MM.1S (cell line): Measurements from ENCODE around the gene HYDIN.

ENCODE experiments used
- DNase-seq: peaks from one replicate; pipeline ENCODE4 v3.0.0-alpha.2; 2015
- H2AFZ ChIP-seq: fragments of 300-600 bp; sonication (generic); 2 replicates; pipeline ENCODE4 v1.6.0; 2016; ENCODE audit warnings: antibody characterized with exemption, low read length
- H3F3A ChIP-seq: fragments of 300-600 bp; sonication (generic); 2 replicates; pipeline ENCODE4 v1.6.1; 2016; ENCODE audit warnings: mild to moderate bottlenecking, antibody characterized with exemption, low read length, moderate library complexity, mixed read lengths; ENCODE audit not compliant: insufficient read depth
- H3K27ac ChIP-seq: fragments of 300-600 bp; sonication (generic); 2 replicates; pipeline ENCODE4 v1.5.1; 2016; ENCODE audit warnings: mild to moderate bottlenecking, low read length
- H3K27me3 ChIP-seq: fragments of 300-600 bp; sonication (generic); replicated peaks from 2 replicates; pipeline ENCODE4 v1.6.0; 2016; ENCODE audit warnings: low read length; ENCODE audit not compliant: insufficient read depth
- H3K36me3 ChIP-seq: fragments of 300-600 bp; sonication (generic); replicated peaks from 2 replicates; pipeline ENCODE4 v1.6.1; 2016; ENCODE audit warnings: mild to moderate bottlenecking, low read length, mixed read lengths; ENCODE audit not compliant: insufficient read depth
- H3K4me1 ChIP-seq: fragments of 300-600 bp; sonication (generic); 2 replicates; pipeline ENCODE4 v1.6.1; 2016; ENCODE audit warnings: low read length, mixed read lengths
- H3K4me2 ChIP-seq: fragments of 300-600 bp; sonication (generic); 2 replicates; pipeline ENCODE4 v1.6.0; 2016; ENCODE audit warnings: low read depth, low read length
- H3K4me3 ChIP-seq: fragments of 300-600 bp; sonication (generic); 2 replicates; pipeline ENCODE4 v1.5.1; 2016; ENCODE audit warnings: low read length, mixed read lengths
- H3K79me2 ChIP-seq: fragments of 300-600 bp; sonication (generic); 2 replicates; pipeline ENCODE4 v1.6.1; 2016; ENCODE audit warnings: mixed run types, low read length, mixed read lengths
- H3K9ac ChIP-seq: fragments of 300-600 bp; sonication (generic); 2 replicates; pipeline ENCODE4 v1.6.1; 2016; ENCODE audit warnings: low read length, mixed read lengths
- H3K9me2 ChIP-seq: fragments of 300-600 bp; sonication (generic); replicated peaks from 2 replicates; pipeline ENCODE4 v1.6.1; 2016; ENCODE audit warnings: mild to moderate bottlenecking, low read length, mixed read lengths; ENCODE audit not compliant: insufficient read depth
- H3K9me3 ChIP-seq: fragments of 300-600 bp; sonication (generic); replicated peaks from 2 replicates; pipeline ENCODE4 v1.6.1; 2016; ENCODE audit warnings: mild to moderate bottlenecking, low read length, mixed read lengths; ENCODE audit not compliant: insufficient read depth
- H4K20me1 ChIP-seq: fragments of 300-600 bp; sonication (generic); 2 replicates; pipeline ENCODE4 v1.6.1; 2016; ENCODE audit warnings: mild to moderate bottlenecking, low read length, moderate library complexity, mixed read lengths; ENCODE audit not compliant: insufficient read depth
- EZH2 ChIP-seq: fragments of 300-600 bp; sonication (generic); optimal IDR thresholded peaks from 2 replicates; pipeline ENCODE3; 2017; ENCODE audit warnings: low read depth, mild to moderate bottlenecking, antibody characterized with exemption, low read length, mixed read lengths
- EZH2phosphoT487 ChIP-seq: fragments of 300-600 bp; sonication (generic); IDR thresholded peaks from 2 replicates; pipeline ENCODE4 v1.6.1; 2018; ENCODE audit warnings: antibody characterized with exemption, low read length
- TF ChIP-seq, protein P1 (sequence below): fragments of 300-600 bp; sonication (generic); IDR thresholded peaks from 2 replicates; pipeline ENCODE4 v1.5.1; 2016; ENCODE audit warnings: antibody characterized with exemption, low read length, mixed read lengths

Gene HYDIN

DNA sequence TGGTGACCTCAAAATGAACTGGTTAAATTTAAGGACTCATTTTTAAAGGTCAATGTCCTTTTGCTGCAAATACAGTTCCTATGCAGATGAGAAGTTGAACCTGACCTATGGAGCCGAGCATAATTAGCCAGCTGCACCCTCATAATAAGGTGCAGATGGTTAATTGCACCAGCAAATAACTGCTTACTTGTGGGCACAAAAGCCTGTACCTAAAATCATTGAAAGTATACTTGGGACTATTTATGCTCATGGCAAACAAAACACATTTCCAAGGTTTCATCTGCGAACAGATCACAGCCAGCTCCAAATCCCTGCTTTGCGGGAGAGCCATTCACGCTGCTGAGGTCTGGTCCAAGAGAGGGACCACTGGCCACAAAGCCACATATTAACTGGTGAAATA is 13.0 kb downstream of the HYDIN start:
- no peak overlapping the region for H3K4me2 ChIP-seq
- H3K27ac ChIP-seq, result no peak overlapping the region
- H3K9me3 ChIP-seq, result no peaks in the 10 kb centered on the region
- H3K36me3 ChIP-seq, result no peaks in the 10 kb centered on the region
- no peaks in the 10 kb centered on the region for H3K79me2 ChIP-seq
- H3K4me1 ChIP-seq, result no peaks in the 10 kb centered on the region
- no peak overlapping the region for H3K9ac ChIP-seq
- H3K27me3 ChIP-seq, result no peaks in the 10 kb centered on the region
- TF ChIP-seq, protein P1, sequence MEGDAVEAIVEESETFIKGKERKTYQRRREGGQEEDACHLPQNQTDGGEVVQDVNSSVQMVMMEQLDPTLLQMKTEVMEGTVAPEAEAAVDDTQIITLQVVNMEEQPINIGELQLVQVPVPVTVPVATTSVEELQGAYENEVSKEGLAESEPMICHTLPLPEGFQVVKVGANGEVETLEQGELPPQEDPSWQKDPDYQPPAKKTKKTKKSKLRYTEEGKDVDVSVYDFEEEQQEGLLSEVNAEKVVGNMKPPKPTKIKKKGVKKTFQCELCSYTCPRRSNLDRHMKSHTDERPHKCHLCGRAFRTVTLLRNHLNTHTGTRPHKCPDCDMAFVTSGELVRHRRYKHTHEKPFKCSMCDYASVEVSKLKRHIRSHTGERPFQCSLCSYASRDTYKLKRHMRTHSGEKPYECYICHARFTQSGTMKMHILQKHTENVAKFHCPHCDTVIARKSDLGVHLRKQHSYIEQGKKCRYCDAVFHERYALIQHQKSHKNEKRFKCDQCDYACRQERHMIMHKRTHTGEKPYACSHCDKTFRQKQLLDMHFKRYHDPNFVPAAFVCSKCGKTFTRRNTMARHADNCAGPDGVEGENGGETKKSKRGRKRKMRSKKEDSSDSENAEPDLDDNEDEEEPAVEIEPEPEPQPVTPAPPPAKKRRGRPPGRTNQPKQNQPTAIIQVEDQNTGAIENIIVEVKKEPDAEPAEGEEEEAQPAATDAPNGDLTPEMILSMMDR, result no peak
- TF ChIP-seq EZH2 (no peak), EZH2phosphoT487 (no peak)
- no peak overlapping the region for H3K4me3 ChIP-seq
- no peaks in the 10 kb centered on the region for H3F3A ChIP-seq
- no peak overlapping the region for H2AFZ ChIP-seq
- no peak for DNase-seq
- H3K9me2 ChIP-seq, result no peaks in the 10 kb centered on the region
- no peaks in the 10 kb centered on the region for H4K20me1 ChIP-seq

- H3K27ac ChIP-seq, result no peak overlapping the region
- no peak overlapping the region for H3K9ac ChIP-seq
- H3K36me3 ChIP-seq, result no peaks in the 10 kb centered on the region
- no peak overlapping the region for H3K4me3 ChIP-seq
- no peak overlapping the region for H3K4me2 ChIP-seq
- no peak overlapping the region for H2AFZ ChIP-seq
- no peak for DNase-seq
- TF ChIP-seq EZH2phosphoT487, result no peak
- TF ChIP-seq EZH2, result no peak
- TF ChIP-seq, protein P1, result no peak
- no peaks in the 10 kb centered on the region for H3K9me2 ChIP-seq
- H3K9me3 ChIP-seq, result no peaks in the 10 kb centered on the region
- H3F3A ChIP-seq, result no peaks in the 10 kb centered on the region
- H3K27me3 ChIP-seq, result no peaks in the 10 kb centered on the region
- H4K20me1 ChIP-seq, result no peaks in the 10 kb centered on the region
- H3K4me1 ChIP-seq, result no peaks in the 10 kb centered on the region
- no peaks in the 10 kb centered on the region for H3K79me2 ChIP-seq
Observed at GRCh38 chr16:71216714-71217113, 13.8 kb downstream of the HYDIN start.

GRCh38 chr16:71214746-71215381 is 15.7 kb downstream of the HYDIN start:
- TF ChIP-seq, protein P1, result peak; percentile 39
- no peak for TF ChIP-seq EZH2phosphoT487
- no peaks in the 10 kb centered on the region for H3K4me1 ChIP-seq
- no peak overlapping the region for H2AFZ ChIP-seq
- H3K27ac ChIP-seq, result no peak overlapping the region
- no peak overlapping the region for H3K4me2 ChIP-seq
- no peaks in the 10 kb centered on the region for H4K20me1 ChIP-seq
- no peaks in the 10 kb centered on the region for H3K27me3 ChIP-seq
- H3K9me3 ChIP-seq, result no peaks in the 10 kb centered on the region
- H3K79me2 ChIP-seq, result no peaks in the 10 kb centered on the region
- H3F3A ChIP-seq, result no peaks in the 10 kb centered on the region
- H3K9me2 ChIP-seq, result no peaks in the 10 kb centered on the region
- no peak overlapping the region for H3K9ac ChIP-seq
- DNase-seq, result peak; percentile 19
- no peaks in the 10 kb centered on the region for H3K36me3 ChIP-seq
- no peak overlapping the region for H3K4me3 ChIP-seq
